Thoracic aorta (tissue), 2 donors: ENCODE results near the gene TARBP2. TPM values are rescaled to one million over a fixed set of nuclear protein-coding genes. Genes with fewer than 3 reads are reported as not detected.

ENCODE experiments used
- ATAC-seq: fragments of 150-250 bp; one replicate; pipeline ENCODE4 v1.8.0; 2017; ENCODE audit warnings: low read depth; ENCODE audit not compliant: insufficient number of reproducible peaks, low FRiP score
- DNase-seq: peaks from one replicate; pipeline ENCODE4 v3.0.0-alpha.2; 2020; ENCODE audit warnings: low spot score
- H3K27ac ChIP-seq, 2 donors: fragments of 200-600 bp; sonication (generic); 1 replicate in 1 of 2; 2 replicates in 1 of 2; pipeline ENCODE4 v1.5.1; 2016; ENCODE audit warnings: mild to moderate bottlenecking in 2 of 2, moderate library complexity in 2 of 2
- H3K27me3 ChIP-seq: fragments of 200-600 bp; sonication (generic); replicated peaks from 2 replicates; pipeline ENCODE4 v1.6.0; 2016; ENCODE audit warnings: mild to moderate bottlenecking; ENCODE audit not compliant: insufficient read depth
- H3K36me3 ChIP-seq: fragments of 200-600 bp; sonication (generic); one replicate; pipeline ENCODE4 v1.5.1; 2016
- H3K4me1 ChIP-seq, 2 donors: fragments of 200-600 bp; sonication (generic); 1 replicate in 1 of 2; 2 replicates in 1 of 2; pipeline versions ENCODE4 v1.5.1 to v1.6.0; 2016; ENCODE audit warnings: low read depth in 2 of 2, mild to moderate bottlenecking in 1 of 2; ENCODE audit not compliant: control insufficient read depth in 1 of 2
- H3K4me3 ChIP-seq: fragments of 200-600 bp; sonication (generic); 2 replicates; pipeline ENCODE4 v1.5.1; 2016; ENCODE audit warnings: mild to moderate bottlenecking
- H3K9me3 ChIP-seq: fragments of 200-600 bp; sonication (generic); 2 replicates; pipeline ENCODE4 v1.5.1; 2016
- total RNA-seq, 2 donors: library from RNA; depleted of rRNA; stranded (reverse); fragments of >200 nt; gene quantifications; one replicate each; pipeline versions ENCODE4 v1.1.0 to v1.2.3, GENCODE V29; 2016
- TF ChIP-seq, protein P1 (sequence below): fragments of 200-600 bp; sonication (generic); IDR thresholded peaks from one replicate; pipeline ENCODE4 v1.5.1; 2019; ENCODE audit warnings: antibody characterized with exemption

Gene TARBP2
- total RNA-seq, 2 donors from 2014 or later = 14.2 to 27.7 TPM

- H3K9me3 ChIP-seq = no peaks in the 10 kb centered on the region
- H3K36me3 ChIP-seq = no peaks in the 10 kb centered on the region
- DNase-seq (no peak), ATAC-seq (no peak)
- peak overlapping the region in 1 of 2 donors; percentile 7 for H3K27ac ChIP-seq
- TF ChIP-seq, protein P1, sequence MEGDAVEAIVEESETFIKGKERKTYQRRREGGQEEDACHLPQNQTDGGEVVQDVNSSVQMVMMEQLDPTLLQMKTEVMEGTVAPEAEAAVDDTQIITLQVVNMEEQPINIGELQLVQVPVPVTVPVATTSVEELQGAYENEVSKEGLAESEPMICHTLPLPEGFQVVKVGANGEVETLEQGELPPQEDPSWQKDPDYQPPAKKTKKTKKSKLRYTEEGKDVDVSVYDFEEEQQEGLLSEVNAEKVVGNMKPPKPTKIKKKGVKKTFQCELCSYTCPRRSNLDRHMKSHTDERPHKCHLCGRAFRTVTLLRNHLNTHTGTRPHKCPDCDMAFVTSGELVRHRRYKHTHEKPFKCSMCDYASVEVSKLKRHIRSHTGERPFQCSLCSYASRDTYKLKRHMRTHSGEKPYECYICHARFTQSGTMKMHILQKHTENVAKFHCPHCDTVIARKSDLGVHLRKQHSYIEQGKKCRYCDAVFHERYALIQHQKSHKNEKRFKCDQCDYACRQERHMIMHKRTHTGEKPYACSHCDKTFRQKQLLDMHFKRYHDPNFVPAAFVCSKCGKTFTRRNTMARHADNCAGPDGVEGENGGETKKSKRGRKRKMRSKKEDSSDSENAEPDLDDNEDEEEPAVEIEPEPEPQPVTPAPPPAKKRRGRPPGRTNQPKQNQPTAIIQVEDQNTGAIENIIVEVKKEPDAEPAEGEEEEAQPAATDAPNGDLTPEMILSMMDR = no peak
- peak overlapping the region; percentile 87 for H3K4me3 ChIP-seq
- peaks cover 24 to 41% of the 10 kb centered on the region in 2 donors for H3K4me1 ChIP-seq
- H3K27me3 ChIP-seq = no peaks in the 10 kb centered on the region
Observed at GRCh38 chr12:53498235-53498630, 2.9 kb upstream of the TARBP2 start.

DNA sequence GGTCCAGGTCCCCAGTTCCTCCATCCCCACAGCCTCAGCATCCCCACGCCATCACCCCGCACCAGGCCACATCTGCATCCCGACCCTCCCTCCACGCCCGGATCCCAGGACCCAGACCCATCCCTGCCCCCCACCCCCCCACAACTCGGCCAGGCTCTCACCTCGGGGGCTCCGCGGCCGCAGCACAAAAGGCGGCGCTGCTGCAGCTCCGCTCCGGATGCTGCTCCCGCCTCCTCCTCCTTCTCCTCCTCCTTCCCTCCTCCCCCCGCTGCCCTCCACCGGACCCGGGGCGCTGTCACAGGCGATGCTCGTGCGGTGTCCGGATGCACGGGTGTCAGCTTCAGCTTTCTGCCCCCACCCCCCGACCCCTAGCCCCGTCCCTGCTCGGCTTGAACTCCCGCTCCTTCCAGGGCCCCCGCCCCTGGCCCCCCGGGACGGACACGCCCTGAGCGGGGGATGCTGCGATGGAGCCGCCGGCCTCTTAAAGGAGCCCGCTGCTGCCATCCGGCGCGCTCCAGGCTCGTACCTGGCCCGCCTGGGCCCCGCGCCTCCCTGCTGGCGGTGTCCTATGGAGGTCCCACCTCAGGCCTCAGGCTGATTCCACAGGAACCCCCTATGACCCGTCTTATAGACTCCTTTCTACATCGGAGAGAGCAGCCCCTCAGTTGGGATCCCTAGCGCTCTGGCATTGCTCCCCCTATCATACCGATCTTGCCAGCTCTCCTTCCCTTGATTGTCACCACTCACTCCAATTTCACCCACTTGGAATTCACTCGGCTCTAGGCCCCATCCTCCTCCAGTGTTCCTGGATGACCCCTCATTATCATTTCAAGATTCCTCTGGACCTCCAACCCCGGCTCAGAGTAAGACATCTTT is 1.6 kb upstream of the TARBP2 start, which contains the start of gene MAP3K12:
TSS of gene MAP3K12 (minus strand) at position 193 of the 876 bp plus-strand sequence. CDS start 12,067 bp downstream, outside the sequence.
- DNase-seq = no peak
- Histone ChIP-seq H3K27me3 (no peaks in the 10 kb centered on the region), H3K4me3 (peak within 1 kb of the TSS; percentile 87), H3K4me1 (peaks cover 20 to 42% of the 10 kb centered on the region in 2 donors), H3K36me3 (no peaks in the 10 kb centered on the region), H3K9me3 (no peaks in the 10 kb centered on the region), H3K27ac (peak within 1 kb of the TSS; percentile 98 to 99)
- ATAC-seq = no peak
- TF ChIP-seq, protein P1 = peak; percentile 24

DNA sequence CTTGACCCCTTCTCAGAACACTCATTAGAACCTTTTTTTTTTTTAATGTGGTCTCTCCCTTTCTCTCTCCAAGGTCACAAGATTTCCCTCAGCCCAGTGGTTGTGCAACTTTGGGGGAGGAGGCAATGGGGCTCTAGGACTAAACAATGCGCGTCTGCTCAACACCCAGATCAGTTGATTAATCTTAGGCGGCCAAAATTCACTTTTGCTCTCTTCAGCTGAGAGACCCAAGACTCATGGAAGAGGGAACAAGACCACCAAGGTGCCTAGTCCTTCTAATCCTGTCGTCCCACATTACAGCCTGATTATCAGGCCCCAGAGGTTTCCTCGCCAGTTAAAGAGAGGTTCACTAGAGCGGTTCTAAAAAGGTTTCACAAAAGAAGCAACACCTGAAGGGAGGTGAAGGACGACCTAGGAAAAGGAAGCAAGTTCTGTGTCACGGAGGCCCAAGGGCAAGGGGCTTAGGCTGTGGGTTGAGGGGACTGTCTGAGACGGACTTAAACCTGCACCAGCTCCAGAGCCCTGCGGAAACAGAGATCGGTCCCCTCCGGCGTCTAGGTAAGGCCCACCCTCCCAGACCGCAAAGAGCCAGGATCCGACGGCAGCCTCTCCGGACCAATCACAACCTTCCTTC is 824 bp upstream of the TARBP2 start:
- TF ChIP-seq, protein P1 = no peak
- no peaks in the 10 kb centered on the region for H3K36me3 ChIP-seq
- peak overlapping the region; percentile 87 for H3K4me3 ChIP-seq
- H3K27ac ChIP-seq = peak overlapping the region; percentile 98 to 99
- peaks cover 20 to 50% of the 10 kb centered on the region in 2 donors for H3K4me1 ChIP-seq
- H3K27me3 ChIP-seq = no peaks in the 10 kb centered on the region
- no peaks in the 10 kb centered on the region for H3K9me3 ChIP-seq
- DNase-seq (peak; percentile 52), ATAC-seq (peak; percentile 31)

DNA sequence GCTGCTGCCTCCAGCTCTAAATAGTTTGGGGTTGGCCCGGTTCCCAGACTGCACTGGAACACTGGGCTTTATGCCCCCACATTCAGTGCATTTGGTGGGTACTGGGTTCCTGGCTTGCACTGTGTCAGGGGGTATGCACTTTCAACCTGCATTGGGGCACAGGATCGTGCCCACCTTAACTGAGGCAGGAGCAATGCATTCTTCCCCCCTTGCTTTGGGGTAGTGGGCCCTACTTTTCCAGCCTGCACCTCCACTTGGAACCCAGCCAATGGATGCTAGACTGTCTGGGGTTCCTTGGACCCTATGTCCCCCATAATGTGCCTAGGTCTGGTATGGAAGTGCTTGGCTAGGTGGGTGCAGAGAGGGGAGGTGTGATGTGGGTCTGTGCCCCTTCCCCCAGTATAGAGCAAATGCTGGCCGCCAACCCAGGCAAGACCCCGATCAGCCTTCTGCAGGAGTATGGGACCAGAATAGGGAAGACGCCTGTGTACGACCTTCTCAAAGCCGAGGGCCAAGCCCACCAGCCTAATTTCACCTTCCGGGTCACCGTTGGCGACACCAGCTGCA is 615 bp downstream of the TARBP2 start:
- Histone ChIP-seq H3K9me3 (no peaks in the 10 kb centered on the region), H3K27ac (peak overlapping the region; percentile 98 to 99), H3K4me3 (peak overlapping the region; percentile 87), H3K36me3 (no peaks in the 10 kb centered on the region), H3K27me3 (no peaks in the 10 kb centered on the region), H3K4me1 (peaks cover 34 to 64% of the 10 kb centered on the region in 2 donors)
- ATAC-seq (no peak), DNase-seq (no peak)
- TF ChIP-seq, protein P1 = no peak

DNA sequence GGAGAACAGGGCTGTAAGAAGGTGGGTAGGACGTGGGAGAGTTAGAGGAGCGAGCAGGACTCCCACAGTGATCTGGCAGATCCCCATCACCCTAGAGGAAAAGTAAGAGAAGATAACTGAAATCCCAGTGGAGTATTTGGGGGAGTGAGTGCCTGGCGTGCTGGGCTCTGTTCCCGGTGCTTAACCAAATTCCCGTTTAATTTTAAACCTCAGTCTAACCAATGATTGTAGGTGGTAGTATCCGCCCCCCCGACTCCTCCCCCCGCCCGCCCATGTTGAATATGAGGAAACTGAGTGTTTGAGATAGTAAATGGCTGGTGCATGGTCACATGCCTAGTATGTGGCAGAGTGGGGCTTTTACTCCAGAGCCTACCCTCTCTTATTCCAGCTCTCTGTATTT is 1.2 kb downstream of the TARBP2 start:
- Histone ChIP-seq H3K9me3 (no peaks in the 10 kb centered on the region), H3K27me3 (no peaks in the 10 kb centered on the region), H3K27ac (peak overlapping the region; percentile 98 to 99), H3K4me3 (peak overlapping the region; percentile 87), H3K4me1 (peaks cover 34 to 71% of the 10 kb centered on the region in 2 donors), H3K36me3 (no peaks in the 10 kb centered on the region)
- no peak for DNase-seq
- ATAC-seq = no peak
- TF ChIP-seq, protein P1 = no peak
